Measurements from ENCODE around the gene KCTD21. TPM values are rescaled to one million over a fixed set of nuclear protein-coding genes. Genes with fewer than 3 reads are reported as not detected.
"Not testable (repeated sequence)": the region's sequence is repeated elsewhere in the genome, so short reads cannot be mapped to it uniquely, and the experiment has no call there.

Gene KCTD21
- polyA plus RNA-seq, 1 experiment: 16.3 TPM

DNA sequence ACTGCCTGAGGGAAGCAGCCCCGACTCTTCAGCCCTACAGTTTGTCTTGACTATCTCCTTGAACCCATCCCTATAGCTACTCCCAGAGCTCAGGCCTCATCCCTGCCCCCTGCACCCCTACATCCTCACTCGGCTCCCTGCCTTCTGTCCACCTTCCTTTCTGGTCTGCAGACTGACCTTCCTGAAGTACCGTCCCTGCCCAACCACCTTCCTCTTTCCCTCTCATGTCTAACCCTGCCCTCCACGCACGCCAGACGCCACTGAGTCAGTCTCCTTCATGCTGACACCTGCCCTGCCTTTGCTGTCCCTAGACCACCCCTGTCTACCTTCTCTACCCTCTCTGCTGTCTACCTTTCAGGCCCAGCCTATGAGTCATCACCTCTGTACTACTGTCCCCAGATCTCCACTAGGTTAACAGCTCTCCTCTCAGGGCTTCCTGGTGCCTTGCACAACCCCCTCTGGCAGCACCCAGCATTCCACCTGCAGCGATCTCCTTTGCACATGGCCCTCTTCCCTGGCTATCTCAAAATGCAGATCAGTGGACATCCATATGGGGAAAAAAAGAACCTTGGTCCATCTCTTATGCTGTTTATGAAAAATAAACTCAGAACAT, 8.9 kb downstream of the KCTD21 start:
- TF ChIP-seq, protein P1, sequence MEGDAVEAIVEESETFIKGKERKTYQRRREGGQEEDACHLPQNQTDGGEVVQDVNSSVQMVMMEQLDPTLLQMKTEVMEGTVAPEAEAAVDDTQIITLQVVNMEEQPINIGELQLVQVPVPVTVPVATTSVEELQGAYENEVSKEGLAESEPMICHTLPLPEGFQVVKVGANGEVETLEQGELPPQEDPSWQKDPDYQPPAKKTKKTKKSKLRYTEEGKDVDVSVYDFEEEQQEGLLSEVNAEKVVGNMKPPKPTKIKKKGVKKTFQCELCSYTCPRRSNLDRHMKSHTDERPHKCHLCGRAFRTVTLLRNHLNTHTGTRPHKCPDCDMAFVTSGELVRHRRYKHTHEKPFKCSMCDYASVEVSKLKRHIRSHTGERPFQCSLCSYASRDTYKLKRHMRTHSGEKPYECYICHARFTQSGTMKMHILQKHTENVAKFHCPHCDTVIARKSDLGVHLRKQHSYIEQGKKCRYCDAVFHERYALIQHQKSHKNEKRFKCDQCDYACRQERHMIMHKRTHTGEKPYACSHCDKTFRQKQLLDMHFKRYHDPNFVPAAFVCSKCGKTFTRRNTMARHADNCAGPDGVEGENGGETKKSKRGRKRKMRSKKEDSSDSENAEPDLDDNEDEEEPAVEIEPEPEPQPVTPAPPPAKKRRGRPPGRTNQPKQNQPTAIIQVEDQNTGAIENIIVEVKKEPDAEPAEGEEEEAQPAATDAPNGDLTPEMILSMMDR (IDR thresholded peaks at IDR 0.05; ENCODE audit: insufficient read depth, low read depth, low read length): no peak
- DNase-seq (ENCODE audit: low read depth): no peak
- CTCF ChIA-PET: no interaction called here
- H3K27me3 ChIP-seq (ENCODE audit: control insufficient read depth, insufficient read depth, low read length): no peaks in the 10 kb centered on the region
- H3K36me3 ChIP-seq (ENCODE audit: control insufficient read depth, insufficient read depth, low read length): peaks cover 7% of the 10 kb centered on the region
- POLR2A ChIA-PET: no interaction called here
- no peak overlapping the region for H3K4me3 ChIP-seq (ENCODE audit: low read depth, low read length)

DNA sequence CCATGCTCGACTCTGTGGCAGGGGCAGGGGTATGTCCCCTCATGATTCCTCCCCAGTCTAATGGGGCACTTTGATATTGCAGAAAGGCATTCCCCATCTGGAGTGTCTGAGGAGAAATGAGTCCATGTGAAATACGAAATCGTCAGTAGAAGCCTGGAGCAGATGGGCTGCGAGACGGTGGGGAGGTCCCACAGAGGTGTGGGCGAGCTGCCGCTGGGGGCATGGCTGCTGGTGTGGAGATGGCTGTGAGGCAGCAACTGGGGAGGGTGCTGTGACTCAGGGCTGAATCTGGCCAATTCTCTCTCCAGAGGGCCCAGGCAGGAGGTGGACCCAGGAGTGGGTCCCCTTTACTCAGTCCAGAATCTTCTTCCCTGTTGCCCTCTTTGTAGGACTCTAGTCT, 11.2 kb downstream of the KCTD21 start:
- CTCF ChIA-PET: no interaction called here

DNA sequence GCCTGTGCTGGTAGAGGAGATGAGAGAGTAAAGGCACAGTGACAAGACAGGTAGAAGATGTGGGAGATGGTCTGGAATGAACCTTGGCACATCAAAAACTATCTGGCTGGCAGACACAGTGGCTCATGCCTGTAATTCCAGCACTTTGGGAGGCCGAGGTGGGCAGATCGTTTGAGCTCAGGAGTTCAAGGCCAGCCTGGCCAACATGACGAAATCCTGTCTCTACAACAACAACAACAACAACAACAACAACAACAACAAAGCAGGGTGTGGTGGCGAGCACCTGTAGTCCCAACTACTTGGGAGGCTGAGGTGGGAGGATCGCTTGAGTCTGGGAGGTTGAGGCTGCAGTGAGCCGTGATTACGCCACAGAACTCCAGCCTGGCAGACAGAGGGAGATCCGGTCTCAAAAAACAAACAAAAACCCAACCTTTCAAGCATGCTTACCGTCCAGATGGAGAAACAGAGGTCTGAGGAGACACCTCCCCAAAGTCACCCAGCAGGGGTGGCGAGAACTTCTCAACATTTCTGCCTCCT, 11.8 kb downstream of the KCTD21 start:
- ChIA-PET POLR2A (no interaction called here), CTCF (no interaction called here)
- no peak for DNase-seq (ENCODE audit: low read depth)
- no peak overlapping the region for H3K4me3 ChIP-seq (ENCODE audit: low read depth, low read length)
- peaks cover 15% of the 10 kb centered on the region for H3K36me3 ChIP-seq (ENCODE audit: control insufficient read depth, insufficient read depth, low read length)
- TF ChIP-seq, protein P1 (IDR thresholded peaks at IDR 0.05; ENCODE audit: insufficient read depth, low read depth, low read length): no peak
- H3K27me3 ChIP-seq (ENCODE audit: control insufficient read depth, insufficient read depth, low read length): no peaks in the 10 kb centered on the region

More for the DNA sequence above, 11.2 kb downstream of the KCTD21 start:
- POLR2A ChIA-PET: no interaction called here
- DNase-seq (ENCODE audit: low read depth): no peak
- TF ChIP-seq, protein P1 (IDR thresholded peaks at IDR 0.05; ENCODE audit: insufficient read depth, low read depth, low read length): no peak
- H3K4me3 ChIP-seq (ENCODE audit: low read depth, low read length): no peak overlapping the region
- peaks cover 12% of the 10 kb centered on the region for H3K36me3 ChIP-seq (ENCODE audit: control insufficient read depth, insufficient read depth, low read length)
- H3K27me3 ChIP-seq (ENCODE audit: control insufficient read depth, insufficient read depth, low read length): no peaks in the 10 kb centered on the region

DNA sequence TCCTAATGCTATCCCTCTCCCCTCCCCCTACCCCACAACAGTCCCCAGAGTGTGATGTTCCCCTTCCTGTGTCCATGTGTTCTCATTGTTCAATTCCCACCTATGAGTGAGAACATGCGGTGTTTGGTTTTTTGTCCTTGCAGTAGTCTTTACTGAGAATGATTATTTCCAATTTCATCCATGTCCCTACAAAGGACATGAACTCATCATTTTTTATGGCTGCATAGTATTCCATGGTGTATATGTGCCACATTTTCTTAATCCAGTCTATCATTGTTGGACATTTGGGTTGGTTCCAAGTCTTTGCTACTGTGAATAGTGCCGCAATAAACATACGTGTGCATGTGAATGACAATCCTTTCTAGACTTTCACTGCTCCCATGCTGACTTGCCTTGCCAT, 12.6 kb downstream of the KCTD21 start:
- DNase-seq (ENCODE audit: low read depth); H3K4me3 ChIP-seq (ENCODE audit: low read depth, low read length); POLR2A ChIA-PET; CTCF ChIA-PET; H3K27me3 ChIP-seq (ENCODE audit: control insufficient read depth, insufficient read depth, low read length): not testable (repeated sequence)
- peaks cover 15% of the 10 kb centered on the region for H3K36me3 ChIP-seq (ENCODE audit: control insufficient read depth, insufficient read depth, low read length)

DNA sequence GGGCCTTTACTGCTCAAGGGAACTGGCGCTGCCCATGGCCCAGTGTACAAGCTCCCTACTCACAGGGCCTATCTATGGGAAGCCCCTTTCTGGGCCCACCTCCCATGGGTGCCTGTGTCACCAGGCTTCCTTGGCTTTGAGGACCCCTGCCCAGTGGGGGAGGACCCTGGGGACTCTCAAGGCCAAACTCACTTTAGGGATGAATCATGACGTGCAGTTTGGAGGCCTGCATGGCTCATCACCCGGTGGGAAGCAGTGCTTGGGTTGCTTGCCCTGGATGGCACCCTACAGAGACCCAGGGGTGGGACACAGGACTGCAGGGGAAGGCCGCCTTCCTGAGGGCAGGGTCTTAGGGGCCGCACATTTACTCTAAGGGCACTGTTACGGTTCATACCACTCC, 16.5 kb downstream of the KCTD21 start:
- Histone ChIP-seq H3K4me3 (ENCODE audit: low read depth, low read length) (no peak overlapping the region), H3K36me3 (ENCODE audit: control insufficient read depth, insufficient read depth, low read length) (peaks cover 11% of the 10 kb centered on the region), H3K27me3 (ENCODE audit: control insufficient read depth, insufficient read depth, low read length) (no peaks in the 10 kb centered on the region)
- POLR2A ChIA-PET: no interaction called here
- TF ChIP-seq, protein P1 (IDR thresholded peaks at IDR 0.05; ENCODE audit: insufficient read depth, low read depth, low read length): no peak
- no peak for DNase-seq (ENCODE audit: low read depth)
- CTCF ChIA-PET: no interaction called here

Measured in BJ (cell line).